GM12873 (cell line): Measurements from ENCODE around the gene PI4KB.

ENCODE experiments used
- TF ChIP-seq, protein P1 (sequence below): IDR thresholded peaks from 2 replicates; pipeline ENCODE4 v1.5.1; 2012; ENCODE audit warnings: low read depth, mild to moderate bottlenecking, moderate library complexity, low read length, control low read depth; ENCODE audit not compliant: insufficient read depth; ENCODE audit errors: missing control alignments

PI4KB gene

DNA sequence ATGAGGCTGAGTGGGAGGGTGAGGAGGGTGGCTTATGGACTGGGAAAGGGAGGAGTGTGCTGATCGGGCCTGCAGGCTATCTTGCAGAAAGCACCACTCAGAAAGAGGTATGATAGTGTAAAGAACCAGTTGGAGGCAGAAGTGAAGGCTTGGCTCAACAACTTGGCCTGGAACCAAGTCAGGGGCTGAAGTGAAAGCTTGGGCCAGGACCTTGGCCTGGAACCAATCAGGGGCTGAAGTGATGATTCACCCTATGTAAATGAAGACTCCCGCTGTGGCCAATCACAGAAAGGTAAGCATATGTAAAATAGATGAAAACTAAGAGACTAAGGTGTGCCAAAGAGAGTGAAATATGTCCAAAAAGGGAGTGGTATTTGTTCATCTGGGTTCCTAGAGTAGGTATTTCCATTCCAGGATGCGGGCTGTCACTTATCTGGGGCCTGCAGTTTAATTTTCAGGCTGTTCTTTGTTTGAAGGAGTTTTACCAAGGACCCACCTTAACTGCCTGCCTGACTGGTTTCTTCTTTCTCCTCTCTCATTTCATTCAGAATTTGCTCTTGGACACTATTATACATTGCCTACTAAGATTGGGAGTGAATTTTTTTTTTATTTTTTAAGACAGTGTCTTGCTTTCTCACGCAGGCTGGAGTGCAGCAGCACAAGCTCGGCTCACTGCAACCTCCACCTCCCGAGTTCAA, 25.0 kb upstream of the PI4KB start:
- TF ChIP-seq, protein P1, sequence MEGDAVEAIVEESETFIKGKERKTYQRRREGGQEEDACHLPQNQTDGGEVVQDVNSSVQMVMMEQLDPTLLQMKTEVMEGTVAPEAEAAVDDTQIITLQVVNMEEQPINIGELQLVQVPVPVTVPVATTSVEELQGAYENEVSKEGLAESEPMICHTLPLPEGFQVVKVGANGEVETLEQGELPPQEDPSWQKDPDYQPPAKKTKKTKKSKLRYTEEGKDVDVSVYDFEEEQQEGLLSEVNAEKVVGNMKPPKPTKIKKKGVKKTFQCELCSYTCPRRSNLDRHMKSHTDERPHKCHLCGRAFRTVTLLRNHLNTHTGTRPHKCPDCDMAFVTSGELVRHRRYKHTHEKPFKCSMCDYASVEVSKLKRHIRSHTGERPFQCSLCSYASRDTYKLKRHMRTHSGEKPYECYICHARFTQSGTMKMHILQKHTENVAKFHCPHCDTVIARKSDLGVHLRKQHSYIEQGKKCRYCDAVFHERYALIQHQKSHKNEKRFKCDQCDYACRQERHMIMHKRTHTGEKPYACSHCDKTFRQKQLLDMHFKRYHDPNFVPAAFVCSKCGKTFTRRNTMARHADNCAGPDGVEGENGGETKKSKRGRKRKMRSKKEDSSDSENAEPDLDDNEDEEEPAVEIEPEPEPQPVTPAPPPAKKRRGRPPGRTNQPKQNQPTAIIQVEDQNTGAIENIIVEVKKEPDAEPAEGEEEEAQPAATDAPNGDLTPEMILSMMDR: no peak

DNA sequence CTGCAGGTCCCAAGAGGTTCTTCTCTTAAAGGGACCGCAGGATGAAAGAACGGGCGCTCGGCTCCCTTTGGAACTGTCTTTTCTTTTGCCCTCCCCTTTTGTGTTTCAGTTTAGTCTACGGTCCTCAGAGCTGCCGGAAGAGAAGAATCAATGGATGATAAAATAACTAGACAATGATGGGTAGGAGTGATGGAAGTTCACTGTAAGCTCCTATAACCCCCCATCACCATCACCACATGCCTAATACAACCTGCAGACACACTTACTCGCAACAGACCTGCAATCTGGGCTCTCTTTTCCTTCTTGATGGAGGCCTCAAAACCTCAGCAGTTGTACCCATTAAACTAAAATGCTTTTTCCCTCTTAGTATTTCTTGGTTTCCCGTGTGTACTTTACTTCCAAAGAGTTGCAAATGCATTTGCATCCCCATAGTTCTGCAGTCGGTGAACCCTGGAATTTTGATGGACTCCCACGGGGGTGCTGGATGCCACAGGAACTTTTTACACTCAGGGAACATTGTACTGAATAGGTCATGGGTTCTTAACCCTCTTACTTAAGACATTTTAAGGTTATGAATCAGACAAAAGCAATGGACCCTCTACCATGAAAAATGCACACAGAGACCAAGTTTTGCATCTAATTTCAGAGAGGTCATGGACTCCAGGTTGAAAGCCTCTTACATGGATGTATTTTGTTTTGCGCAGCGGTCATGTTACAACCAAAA, 20.5 kb upstream of the PI4KB start:
- TF ChIP-seq, protein P1: no peak

DNA sequence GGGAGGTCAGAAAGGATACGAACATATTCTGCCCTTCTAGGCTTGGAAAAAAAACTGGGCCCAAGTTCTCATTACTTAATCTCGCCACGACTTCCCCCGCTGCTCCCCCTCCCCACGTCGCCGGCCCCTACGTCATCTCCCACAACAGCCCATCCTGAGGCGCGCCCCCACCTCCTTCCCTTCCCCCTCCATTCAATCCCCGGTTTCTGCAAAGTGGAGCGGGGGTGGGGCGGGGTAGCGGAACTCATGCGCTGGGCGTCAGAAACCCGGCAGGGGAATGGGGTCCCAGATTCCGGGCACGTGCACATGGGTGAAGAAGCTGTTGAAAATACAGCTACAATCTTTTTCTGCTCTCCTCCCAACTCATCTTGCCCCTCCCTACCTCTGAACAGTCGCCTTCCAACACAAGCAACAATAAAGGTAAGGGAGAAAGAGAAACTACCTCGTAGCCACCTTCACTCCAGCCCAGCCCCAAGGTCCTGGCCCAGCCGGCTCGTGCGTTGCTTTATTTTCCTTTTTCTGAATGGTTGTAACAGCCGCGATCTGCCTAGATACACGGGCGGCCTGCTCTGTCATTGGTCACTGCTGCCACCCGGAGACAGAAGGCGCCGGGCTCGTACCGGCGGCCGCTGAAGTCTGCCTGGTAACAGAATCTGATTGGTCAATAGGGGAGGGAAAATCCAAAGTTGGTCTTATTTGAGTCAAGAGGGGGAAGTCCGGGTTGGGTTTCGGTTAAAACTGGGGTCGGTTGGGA, 19.7 kb upstream of the PI4KB start, which contains the start of gene RFX5:
Gene RFX5, minus strand, starts transcription at position 484 of the 754 bp plus-strand sequence. CDS start 932 bp downstream, outside the sequence.
- TF ChIP-seq, protein P1: no peak

DNA sequence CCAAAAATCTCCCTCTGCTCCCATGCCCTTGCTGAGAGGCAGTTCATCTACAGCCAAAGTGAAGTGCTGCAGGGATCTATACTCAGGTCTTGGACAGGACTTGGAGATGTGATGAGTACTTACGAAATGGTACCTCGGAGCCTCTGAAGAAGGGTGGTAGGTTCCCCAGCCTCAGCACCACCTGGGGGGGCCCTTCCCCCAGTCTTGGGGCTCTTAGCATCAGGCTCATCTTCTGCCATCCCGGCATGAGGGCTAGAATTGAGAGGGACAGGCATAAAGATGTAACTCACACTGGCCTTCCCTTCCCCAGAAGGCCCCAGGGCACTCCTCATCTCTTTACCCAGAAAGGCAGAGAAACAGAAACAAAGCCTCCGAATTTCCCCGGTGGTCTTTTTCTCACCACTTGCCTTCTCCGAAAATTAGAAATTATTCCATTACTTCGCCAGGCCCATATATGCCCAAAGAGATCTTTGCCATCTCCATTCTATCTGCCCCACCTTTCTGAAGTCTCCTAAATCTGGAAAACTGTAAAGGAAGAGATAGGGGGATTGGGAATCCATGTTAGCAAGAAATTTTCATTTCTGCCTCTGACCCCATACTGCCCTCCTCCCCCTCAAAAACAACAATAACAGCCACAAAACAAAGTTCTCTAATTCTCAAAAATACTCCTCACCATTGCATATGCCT, 19.0 kb upstream of the PI4KB start:
- TF ChIP-seq, protein P1: no peak

DNA sequence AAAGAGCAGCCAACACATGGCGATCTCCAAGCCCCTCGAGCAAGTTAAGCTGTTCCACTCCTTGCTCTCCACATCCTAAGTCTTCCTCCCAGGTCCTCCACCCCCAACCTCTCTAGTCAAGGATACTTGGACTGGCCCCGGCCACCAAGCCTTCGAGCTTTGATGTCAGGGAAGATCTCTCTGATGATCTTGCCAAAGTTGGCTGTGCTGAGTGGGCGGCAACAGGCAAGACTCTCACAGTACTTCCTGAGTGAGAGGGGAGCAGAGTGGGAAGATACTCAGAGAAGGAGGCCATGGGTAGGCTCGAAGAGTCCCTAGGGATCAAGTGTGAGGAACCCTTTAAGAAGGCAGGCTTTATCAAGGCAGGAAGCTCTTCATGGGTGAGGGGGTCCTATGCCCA, 17.1 kb upstream of the PI4KB start:
- TF ChIP-seq, protein P1: no peak

DNA sequence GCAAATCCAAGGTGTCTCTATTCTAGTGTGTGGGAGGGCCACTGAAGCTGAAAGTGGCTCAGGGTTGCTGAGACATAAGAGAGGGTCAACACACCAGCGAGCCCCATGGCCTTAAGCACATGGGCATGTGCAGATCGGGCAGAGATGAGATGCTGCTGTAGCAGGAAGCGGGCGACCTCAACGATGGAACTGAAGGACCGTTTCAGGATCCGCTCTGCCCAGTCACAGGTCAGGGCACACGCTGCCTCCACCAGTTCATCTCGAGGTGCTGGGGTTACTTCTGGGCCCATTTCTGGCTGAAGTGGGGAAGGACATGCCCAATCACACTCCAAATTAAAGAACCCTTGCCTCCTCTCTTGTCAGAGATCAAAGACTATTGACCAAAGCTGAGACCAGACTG, 16.4 kb upstream of the PI4KB start:
- TF ChIP-seq, protein P1: no peak

DNA sequence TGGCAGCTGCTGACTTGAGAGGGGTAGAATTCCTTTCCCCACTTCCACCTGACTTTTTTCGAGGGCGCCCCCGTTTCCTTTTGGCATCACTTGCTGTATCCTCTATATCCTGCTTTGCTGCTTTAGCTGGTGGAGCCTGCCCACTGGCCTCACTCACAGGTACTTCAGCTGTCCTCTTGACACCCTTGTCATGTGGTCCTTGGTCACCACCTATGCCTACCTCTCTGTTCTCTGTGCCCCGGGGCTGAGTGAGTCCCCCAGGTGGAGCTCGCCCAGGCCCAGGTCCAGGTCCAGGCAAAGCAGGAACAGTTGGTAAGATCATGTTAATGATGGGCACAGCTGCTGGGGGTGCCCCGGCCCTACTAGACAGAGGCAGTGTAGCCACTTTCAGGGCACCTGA, 15.4 kb upstream of the PI4KB start:
- TF ChIP-seq, protein P1: no peak
